Measurements from ENCODE around the gene ZBTB38.

DNA sequence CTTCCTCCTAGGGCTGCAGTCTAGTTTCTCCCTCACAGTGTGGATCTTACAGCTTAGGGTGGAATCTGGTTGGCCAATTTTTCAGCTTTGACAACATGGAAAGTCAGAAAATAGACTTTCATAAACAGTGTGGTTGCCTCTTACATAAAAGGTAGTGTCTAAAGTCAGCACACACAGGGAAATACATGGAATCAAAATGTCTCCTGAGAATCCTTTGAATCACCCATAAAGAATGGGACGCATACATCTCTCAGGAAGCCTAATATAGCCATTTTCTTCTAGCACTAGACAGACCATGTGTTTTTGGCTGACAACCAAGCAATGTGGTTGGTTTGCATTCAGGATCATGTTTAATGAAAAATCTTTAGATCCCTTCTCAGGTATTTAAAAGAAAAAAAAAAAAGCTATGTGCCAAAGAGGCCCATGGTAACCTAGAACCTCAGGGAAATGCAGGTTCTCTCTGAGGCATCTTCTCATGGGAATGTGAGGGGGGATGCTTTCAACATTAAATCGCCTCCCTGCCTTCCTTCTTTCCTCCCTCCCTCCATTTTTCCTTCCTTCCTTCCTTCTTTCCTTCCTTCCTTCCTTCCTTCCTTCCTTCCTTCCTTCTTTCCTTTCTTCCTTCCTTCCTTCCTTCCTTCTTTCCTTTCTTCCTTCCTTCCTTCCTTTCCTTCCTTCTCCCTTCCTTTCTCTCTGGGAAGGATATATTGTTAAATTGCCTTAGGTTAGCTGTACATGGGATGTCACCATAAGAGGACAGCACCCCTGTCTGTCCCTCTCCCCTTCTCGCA is 34.3 kb upstream of the ZBTB38 start:
- TF ChIP-seq, protein P1, sequence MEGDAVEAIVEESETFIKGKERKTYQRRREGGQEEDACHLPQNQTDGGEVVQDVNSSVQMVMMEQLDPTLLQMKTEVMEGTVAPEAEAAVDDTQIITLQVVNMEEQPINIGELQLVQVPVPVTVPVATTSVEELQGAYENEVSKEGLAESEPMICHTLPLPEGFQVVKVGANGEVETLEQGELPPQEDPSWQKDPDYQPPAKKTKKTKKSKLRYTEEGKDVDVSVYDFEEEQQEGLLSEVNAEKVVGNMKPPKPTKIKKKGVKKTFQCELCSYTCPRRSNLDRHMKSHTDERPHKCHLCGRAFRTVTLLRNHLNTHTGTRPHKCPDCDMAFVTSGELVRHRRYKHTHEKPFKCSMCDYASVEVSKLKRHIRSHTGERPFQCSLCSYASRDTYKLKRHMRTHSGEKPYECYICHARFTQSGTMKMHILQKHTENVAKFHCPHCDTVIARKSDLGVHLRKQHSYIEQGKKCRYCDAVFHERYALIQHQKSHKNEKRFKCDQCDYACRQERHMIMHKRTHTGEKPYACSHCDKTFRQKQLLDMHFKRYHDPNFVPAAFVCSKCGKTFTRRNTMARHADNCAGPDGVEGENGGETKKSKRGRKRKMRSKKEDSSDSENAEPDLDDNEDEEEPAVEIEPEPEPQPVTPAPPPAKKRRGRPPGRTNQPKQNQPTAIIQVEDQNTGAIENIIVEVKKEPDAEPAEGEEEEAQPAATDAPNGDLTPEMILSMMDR (conservative IDR thresholded peaks at IDR 0.05; ENCODE audit: low read depth, low read length), result no peak
- TF ChIP-seq EZH2 (IDR thresholded peaks at IDR 0.05; ENCODE audit: low read length, unreplicated experiment) (no peak), EZH2phosphoT487 (IDR thresholded peaks at IDR 0.05; ENCODE audit: borderline replicate concordance, low read length) (no peak)
